LNCaP clone FGC (cell line): ENCODE measurements around the gene TAB2.

Source experiments
- DNase-seq: peaks from one replicate; pipeline ENCODE4 v3.0.0-alpha.2; 2011; ENCODE audit warnings: low read depth
- H3K4me3 ChIP-seq: 2 replicates; pipeline ENCODE4 v1.5.1; 2011; ENCODE audit warnings: mild to moderate bottlenecking, low read depth, low read length, control low read depth
- TF ChIP-seq, protein P1 (sequence below): IDR thresholded peaks from 2 replicates; pipeline ENCODE4 v1.5.1; 2012; ENCODE audit warnings: mild to moderate bottlenecking; ENCODE audit not compliant: control insufficient read depth, insufficient read depth; ENCODE audit errors: extremely low read depth

TAB2 gene

DNA sequence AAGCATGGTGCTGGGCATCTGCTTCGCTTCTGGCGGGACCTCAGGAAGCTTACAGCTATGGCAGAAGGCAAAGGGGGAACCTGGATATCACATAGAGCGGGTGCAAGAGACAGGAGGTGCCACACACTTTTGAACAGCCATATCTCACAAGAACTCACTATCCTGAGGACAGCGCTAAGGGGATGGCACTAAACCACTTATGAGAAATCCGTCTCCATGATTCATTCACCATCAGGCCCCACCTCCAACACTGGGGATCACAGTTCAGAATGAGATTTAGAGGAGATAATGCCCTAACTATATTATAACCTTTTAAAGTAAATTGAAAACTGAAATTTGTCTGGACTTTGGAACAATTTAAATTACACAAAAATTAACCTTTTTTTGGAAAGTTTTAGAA lies 44.8 kb downstream of the TAB2 start:
- H3K4me3 ChIP-seq: no peak overlapping the region
- TF ChIP-seq, protein P1, sequence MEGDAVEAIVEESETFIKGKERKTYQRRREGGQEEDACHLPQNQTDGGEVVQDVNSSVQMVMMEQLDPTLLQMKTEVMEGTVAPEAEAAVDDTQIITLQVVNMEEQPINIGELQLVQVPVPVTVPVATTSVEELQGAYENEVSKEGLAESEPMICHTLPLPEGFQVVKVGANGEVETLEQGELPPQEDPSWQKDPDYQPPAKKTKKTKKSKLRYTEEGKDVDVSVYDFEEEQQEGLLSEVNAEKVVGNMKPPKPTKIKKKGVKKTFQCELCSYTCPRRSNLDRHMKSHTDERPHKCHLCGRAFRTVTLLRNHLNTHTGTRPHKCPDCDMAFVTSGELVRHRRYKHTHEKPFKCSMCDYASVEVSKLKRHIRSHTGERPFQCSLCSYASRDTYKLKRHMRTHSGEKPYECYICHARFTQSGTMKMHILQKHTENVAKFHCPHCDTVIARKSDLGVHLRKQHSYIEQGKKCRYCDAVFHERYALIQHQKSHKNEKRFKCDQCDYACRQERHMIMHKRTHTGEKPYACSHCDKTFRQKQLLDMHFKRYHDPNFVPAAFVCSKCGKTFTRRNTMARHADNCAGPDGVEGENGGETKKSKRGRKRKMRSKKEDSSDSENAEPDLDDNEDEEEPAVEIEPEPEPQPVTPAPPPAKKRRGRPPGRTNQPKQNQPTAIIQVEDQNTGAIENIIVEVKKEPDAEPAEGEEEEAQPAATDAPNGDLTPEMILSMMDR: no peak
- no peak for DNase-seq

DNA sequence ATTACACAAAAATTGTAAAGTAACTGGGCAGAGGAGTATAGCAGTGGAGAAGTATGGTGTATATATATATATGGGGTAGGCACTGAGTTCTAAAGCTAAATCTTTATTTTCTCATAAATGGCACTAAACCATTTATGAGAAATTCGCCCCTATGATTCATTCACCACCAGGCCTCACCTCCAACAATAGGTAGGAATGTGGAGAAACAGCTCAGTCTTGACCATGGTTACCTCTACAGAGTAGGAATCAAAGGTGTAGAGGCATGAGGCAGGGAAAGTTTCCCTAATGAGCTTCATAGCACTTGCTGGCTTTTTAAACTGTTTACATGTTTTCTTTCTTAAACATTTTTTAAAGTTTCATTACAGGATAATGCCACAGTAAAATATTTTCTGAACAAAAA lies 45.6 kb downstream of the TAB2 start:
- no peak for DNase-seq
- H3K4me3 ChIP-seq: no peak overlapping the region
- TF ChIP-seq, protein P1: no peak

DNA sequence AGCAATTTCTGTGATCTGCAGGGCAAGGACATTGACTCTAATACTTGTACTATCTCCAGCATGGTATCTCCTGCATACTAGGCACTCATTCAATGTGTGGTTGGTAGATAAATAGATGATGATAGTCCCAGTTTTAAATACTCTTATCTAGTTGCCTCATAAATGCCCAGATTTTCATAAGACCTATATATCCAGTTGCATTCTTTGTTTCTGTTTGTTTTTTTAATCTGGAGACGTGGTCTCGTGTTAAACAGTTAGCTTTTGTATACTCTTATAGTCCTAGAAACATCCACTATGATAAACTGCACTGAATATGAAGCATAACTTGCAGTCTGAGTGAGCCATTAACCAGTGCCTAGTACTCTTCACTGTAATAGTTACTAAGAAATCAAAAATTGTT lies 47.0 kb downstream of the TAB2 start:
- TF ChIP-seq, protein P1: no peak
- no peak for DNase-seq
- no peak overlapping the region for H3K4me3 ChIP-seq

DNA sequence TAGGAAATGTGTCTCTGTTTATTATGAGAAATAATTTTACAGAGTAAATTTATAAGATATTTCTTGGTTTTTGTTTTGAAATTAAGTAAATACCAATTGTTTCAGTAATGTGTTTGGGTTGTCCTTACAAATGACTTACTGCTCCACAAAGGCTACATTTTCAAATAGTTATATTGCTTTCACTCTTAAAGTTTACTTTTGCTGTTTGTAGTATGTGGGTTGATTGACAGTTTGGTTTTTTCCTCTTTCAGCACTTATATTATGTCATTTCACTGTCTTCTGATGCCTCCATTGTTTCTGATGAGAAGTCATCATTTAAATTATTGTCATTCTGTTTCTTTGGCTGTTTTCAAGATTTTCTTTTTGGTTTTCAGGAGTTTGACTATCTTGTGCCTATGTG lies 47.7 kb downstream of the TAB2 start:
- no peak for DNase-seq
- no peak overlapping the region for H3K4me3 ChIP-seq
- TF ChIP-seq, protein P1: no peak

DNA sequence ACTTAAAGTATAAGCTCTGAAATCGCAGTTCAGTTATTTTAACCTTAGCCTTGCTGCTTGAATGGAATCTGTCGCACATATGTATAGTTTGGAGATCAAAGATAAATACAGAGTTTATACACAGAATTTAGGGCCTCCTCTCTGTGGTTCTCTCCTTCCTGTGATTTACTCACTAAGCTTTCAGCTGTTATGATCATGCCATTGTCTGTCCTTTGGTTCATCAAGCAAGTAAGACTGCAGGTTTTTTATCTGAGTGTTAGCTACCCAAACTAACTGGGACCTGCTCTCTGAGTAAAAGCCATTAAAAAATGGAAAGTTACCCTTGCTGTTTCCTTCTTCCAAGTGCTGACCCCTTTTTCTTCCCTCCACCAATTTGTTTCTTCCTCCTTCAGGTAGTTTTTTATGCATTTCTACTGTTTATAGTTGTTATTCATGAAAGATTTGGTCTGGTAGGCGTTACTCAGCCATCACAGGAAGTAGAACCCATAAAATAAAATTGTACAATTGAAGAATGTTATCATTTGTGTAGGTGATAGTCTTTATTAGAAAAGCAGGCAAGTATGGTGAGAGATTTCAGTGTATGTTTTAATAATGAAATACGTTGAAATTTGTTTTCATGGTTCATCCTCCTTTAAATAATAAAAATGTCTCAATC lies 48.9 kb downstream of the TAB2 start:
- TF ChIP-seq, protein P1: no peak
- DNase-seq: no peak
- no peak overlapping the region for H3K4me3 ChIP-seq

DNA sequence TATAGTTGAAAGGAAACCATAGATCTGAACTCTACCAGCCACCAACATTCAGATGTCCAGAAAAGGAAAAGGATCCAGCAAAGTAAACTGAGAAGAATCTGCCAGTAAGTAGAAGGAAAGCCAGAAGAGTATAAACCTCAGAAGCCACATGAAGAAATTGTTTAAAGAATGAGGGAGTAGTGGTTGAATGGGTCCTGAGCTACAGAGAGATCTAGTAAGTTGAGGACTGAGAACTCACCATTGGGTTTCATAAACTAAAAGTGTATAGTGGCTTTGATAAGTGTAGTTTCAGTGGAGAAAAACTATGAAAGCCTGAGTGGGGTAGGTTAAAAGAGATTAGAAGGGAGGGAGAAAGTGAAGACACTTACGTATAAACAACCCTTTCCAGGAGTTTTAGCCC lies 50.6 kb downstream of the TAB2 start:
- TF ChIP-seq, protein P1: no peak
- DNase-seq: no peak

DNA sequence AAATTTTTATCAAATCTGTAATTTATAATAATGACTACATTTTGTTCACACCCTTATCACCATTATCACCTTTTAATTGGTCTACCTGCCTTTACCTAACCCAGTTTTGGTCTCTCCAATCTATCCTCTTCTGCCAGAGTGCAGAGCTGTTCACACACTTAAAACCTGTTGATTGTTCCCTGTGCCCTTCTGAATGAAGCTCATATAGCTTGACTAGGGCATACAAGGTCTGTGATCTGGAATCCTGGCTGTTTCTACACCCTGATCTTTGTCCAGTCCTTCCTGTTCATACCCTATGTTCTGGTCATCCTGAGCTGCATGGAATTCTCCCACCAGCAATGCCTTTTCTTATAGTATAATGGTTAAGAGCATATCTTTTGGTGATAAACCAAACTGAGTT lies 53.6 kb downstream of the TAB2 start:
- no peak overlapping the region for H3K4me3 ChIP-seq
- TF ChIP-seq, protein P1: no peak
- no peak for DNase-seq

More for the DNA sequence above, 50.6 kb downstream of the TAB2 start:
- no peak overlapping the region for H3K4me3 ChIP-seq
